ENCODE data around the gene NRG2.

DNA sequence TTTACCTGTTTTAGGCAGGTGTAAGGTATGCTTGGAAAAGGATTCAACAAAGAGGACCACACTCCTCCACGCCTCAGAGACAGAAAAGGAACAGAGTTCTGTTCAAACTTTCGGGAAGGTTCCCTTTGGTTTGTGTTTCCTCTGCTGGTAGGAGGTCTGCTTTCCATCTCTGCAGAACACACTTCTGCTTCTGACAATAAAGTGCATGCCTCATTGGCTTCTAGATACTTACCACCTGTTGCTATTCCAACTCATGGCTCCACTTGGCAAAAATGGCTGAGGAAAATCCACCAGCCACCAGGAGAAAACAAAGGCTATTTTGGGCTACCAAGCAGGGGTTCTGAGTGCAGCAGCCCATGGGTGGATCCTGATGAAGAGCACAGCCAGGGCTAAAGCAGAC lies 112.7 kb downstream of the NRG2 start:
- TF ChIP-seq, protein P1, sequence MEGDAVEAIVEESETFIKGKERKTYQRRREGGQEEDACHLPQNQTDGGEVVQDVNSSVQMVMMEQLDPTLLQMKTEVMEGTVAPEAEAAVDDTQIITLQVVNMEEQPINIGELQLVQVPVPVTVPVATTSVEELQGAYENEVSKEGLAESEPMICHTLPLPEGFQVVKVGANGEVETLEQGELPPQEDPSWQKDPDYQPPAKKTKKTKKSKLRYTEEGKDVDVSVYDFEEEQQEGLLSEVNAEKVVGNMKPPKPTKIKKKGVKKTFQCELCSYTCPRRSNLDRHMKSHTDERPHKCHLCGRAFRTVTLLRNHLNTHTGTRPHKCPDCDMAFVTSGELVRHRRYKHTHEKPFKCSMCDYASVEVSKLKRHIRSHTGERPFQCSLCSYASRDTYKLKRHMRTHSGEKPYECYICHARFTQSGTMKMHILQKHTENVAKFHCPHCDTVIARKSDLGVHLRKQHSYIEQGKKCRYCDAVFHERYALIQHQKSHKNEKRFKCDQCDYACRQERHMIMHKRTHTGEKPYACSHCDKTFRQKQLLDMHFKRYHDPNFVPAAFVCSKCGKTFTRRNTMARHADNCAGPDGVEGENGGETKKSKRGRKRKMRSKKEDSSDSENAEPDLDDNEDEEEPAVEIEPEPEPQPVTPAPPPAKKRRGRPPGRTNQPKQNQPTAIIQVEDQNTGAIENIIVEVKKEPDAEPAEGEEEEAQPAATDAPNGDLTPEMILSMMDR (IDR thresholded peaks at IDR 0.05), result no peak
- TF ChIP-seq POLR2A (IDR thresholded peaks at IDR 0.05), result no peak

Data from breast epithelium (tissue), 3 donors.